DMS114 treated with DMSO at 0.1 percent for 48 hours (cell line): ENCODE data around the gene CCDC14.
A peak's percentile ranks its signal among the peaks of the same experiment; 100 is the strongest.
"Not testable (repeated sequence)": the region's sequence is repeated elsewhere in the genome, so short reads cannot be mapped to it uniquely, and the experiment has no call there.

Experiments
- DNase-seq: peaks from one replicate; lab custom pipeline; 2025; ENCODE audit not compliant: unreplicated experiment; lab: John Stamatoyannopoulos, UW

The CCDC14 gene

GRCh38 chr3:123907720-123908119, 53.3 kb downstream of the CCDC14 start:
- DNase-seq, result no peak

DNA sequence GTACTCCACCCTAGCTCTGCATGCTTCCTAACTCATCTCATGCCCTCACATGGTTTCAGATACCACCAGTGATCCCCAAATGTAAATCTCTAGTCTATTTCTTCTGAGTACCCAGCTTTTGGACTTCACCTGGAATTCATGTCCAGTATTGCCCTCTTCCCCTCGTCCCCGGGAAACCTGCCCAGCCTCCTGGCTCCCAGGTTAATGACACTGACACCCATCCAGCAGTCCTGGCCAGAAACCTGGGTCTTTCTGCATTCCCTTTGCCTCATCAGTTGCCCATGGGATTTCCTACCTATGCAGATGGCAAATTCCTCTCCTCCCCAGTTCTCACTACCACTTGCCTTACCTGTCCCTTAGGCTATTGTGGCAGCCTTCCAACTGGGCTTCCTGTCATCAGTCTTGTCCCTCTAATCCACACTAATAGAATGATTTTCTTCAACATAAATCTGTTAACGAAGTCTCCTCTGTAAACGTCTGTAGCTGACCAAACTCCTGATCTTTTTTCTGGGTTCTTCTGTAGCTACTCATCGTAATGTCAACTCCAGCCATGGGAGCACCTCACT, 61.6 kb downstream of the CCDC14 start:
- no peak for DNase-seq

- no peak for DNase-seq
Observed at GRCh38 chr3:123893012-123893411, 68.0 kb downstream of the CCDC14 start.

DNA sequence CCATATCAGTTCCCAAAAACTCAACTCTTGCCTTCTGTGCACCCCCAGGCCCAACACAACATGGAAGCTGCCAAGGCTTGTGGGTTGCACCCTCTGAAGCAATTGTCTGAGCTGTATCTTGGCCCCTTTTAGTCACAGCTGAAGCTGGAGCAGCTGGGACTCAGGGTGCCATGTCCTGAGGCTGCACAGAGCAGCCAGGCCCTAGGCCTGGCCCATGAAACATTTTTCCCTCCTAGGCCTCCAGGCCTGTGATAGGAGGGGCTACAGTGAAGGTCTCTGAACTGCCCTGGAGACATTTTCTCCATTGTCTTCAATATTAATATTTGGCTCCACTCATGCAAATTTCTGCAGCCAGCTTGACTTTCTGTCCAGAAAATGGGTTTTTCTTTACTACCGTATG, 68.8 kb downstream of the CCDC14 start:
- no peak for DNase-seq

DNA sequence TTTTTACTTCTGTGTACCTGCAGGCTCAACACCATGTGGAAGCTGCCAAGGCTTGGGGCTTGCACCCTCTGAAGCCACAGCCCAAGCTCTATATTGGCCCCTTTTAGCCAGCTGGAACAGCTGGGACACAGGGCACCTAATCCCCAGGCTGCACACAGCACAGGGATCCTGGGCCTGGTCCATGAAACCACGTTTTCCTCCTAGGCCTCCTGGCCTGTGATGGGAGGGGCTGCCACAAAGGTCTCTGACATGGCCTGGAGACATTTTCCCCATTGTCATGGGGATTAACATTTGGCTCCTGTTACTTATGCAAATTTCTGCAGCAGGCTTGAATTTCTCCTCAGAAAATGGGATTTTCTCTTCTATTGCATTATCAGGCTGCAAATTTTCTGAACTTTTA, 70.0 kb downstream of the CCDC14 start:
- DNase-seq, result not testable (repeated sequence)

- DNase-seq, result not testable (repeated sequence)
Observed at GRCh38 chr3:123890162-123890561, 70.9 kb downstream of the CCDC14 start.

GRCh38 chr3:123884993-123885392, 76.0 kb downstream of the CCDC14 start:
- DNase-seq, result no peak

DNA sequence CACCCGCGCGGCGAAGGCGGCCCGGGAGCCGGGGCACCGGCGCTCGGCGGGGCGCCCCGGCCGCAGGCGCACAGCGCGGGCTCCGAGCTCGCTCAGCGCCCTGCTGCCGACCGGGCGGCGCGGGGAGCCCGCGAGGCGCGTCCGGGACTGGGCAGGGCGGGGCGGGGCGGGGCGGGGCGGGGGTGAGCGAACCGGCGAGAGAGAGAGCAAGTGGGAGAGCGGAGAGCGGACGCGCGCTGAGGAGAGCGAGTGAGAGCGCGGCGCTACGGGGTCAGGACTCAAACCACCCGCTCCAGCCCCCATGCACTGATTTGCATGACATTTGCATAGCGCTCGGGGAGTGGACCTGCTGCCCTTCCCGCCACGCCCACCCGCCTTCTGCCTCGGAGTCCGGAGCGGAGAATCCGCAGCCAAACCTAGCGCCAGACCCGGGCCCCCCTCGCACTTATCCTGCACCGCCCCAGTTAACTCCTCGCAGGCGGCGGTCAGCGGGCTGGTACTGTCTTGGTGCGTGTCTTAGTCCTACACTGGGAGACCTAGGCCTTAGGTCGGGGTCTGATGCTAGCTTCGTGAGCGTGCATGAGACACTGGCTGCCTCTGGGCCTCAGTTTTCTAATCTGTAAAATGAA, 76.7 kb downstream of the CCDC14 start, which contains the start of gene MYLK:
MYLK (minus strand) TSS at position 130 of the 629 bp plus-strand sequence. CDS start 90,491 bp downstream, outside the sequence.
- peak; percentile 72 for DNase-seq

DNA sequence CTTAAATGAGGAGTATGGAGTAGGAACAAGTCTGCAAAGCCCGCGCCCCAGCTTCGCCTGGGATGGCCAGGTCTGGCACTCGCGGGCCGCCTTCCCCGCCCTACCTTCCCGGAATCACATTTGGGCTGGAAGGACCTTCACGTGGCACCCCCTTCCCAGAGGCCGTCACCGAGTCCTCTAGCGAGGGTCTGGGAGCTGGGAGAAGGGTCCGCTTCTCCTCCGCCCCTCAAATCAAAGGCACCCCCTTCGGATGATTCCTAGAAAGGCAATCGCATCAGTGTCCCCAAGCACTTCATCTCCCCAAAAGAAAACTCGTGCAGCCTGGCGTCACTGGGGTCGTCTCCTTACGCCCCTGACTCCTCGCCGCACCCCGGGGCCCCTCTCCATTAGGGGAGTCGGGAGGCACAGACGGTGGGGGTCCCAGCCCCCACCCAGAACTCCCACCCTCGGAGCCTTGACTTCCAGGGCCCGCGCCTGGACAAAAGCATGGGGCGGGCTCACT, 77.3 kb downstream of the CCDC14 start:
- DNase-seq, result no peak

GRCh38 chr3:123883111-123883510, 77.9 kb downstream of the CCDC14 start:
- DNase-seq, result no peak

GRCh38 chr3:123881771-123882170, 79.3 kb downstream of the CCDC14 start:
- no peak for DNase-seq

- peak; percentile 14 for DNase-seq
Observed at GRCh38 chr3:123880998-123881561, 79.9 kb downstream of the CCDC14 start.

GRCh38 chr3:123878807-123879206, 82.2 kb downstream of the CCDC14 start:
- no peak for DNase-seq

- no peak for DNase-seq
Observed at GRCh38 chr3:123877965-123878364, 83.1 kb downstream of the CCDC14 start.

- DNase-seq, result no peak
Observed at GRCh38 chr3:123877466-123877865, 83.6 kb downstream of the CCDC14 start.

GRCh38 chr3:123876858-123877257, 84.2 kb downstream of the CCDC14 start:
- DNase-seq, result no peak

GRCh38 chr3:123872621-123873020, 88.4 kb downstream of the CCDC14 start:
- no peak for DNase-seq

DNA sequence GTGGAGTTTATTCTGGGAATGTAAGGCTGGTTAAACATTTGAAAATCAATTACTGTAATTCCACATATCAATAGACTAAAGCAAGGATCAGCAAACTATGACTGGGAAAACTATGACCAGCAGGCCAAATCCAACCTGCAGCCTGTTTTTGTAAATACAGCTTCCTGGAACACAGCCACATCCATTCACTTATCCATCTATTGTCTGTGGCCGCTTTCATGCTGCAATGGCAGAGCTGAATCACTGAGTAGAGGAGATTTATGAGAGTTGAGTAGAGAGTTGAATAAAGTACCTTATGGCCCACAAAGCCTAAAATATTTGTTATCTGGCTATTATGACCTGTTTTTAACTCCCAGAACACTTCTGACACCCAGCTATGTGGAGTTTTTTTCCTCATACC, 89.1 kb downstream of the CCDC14 start:
- no peak for DNase-seq

DNA sequence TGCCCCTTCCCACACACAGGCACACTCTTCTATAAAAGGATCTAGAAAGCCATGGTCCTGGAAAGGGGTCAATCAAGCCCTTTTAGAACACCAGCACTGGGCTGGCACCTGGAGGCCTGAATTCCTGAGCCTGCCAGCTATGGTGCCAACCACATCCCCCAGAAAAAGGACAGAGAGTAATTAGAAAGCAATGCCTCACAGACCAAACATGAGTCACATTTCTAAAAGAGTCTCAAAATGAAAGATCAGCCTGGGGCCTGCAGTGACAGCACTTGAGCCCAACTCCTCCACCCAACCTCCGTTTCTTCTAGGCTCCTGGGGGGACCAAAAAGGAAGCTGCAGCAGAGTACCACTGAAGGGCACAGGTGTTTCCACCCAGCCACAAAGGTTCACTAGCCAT, 91.0 kb downstream of the CCDC14 start:
- no peak for DNase-seq

DNA sequence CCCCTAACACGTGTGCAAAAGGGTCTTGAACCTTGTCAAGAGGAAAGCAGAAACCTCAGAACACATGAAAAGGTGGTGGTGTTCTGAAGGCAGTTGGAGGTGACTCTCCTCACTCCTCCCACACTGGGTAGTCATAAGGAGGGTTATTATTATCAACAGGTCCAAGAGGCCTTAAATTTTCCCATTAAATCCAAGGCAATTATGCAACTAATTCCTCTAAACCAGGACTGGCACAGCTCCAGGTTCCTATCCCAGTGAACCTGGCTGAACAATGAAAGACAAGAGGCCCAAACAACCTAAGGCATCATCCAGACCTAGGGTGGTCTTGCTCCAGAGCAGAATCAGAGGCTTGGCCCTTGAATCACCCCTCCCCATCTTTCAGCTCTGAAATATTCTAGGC, 91.9 kb downstream of the CCDC14 start:
- DNase-seq, result no peak

DNA sequence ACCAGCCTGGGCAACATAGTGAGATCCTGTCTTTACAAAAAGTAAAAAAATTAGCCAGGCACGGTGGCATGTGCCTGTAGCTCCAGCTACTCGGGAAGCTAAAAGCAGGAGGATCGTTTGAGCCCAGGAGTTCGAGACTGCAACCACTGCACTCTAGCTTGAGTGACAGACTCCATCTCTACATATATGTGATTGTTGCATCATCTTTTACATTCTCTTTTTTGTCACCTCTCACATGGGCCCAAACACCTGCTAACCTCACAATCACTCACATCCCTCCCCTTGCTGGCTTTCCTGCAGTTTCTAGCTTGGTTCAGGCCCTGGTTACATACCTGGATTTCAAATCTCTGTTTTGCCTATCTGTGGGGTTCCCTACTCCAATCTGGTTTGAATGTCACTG, 96.3 kb downstream of the CCDC14 start:
- DNase-seq, result no peak
